ENCODE results near the gene KRTAP9-7. TPM values are rescaled to one million over a fixed set of nuclear protein-coding genes. Genes with fewer than 3 reads are reported as not detected.
"Not testable (repeated sequence)": the region's sequence is repeated elsewhere in the genome, so short reads cannot be mapped to it uniquely, and the experiment has no call there.

Gene KRTAP9-7
- total and polyA plus RNA-seq, 9 donors = not detected

DNA sequence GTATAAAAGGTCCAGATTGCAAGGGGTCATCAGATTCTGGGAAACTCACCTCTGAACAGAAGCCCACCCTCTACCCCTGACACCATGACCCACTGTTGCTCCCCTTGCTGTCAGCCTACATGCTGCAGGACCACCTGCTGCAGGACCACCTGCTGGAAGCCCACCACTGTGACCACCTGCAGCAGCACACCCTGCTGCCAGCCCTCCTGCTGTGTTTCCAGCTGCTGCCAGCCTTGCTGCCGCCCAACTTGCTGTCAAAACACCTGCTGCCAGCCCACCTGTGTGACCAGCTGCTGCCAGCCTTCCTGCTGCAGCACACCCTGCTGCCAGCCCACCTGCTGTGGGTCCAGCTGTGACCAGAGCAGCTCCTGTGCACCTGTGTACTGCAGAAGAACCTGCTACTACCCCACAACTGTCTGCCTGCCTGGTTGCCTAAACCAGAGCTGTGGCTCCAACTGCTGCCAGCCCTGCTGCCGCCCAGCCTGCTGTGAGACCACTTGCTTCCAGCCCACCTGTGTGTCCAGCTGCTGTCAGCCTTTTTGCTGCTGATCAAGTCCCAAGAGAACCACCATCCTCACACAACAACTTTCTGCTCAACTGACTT lies 25.8 kb upstream of the KRTAP9-7 start, which contains the start of gene KRTAP9-4:
KRTAP9-4 (plus strand) TSS at position 51 of the 604 bp plus-strand sequence; CDS start at position 85, 34 bp downstream.
- DNase-seq; H3K4me1 ChIP-seq (ENCODE audit: control insufficient read depth, insufficient read depth, low read length); H3K9me3 ChIP-seq (replicated peaks; ENCODE audit: control insufficient read depth, low read depth, low read length); H3K4me3 ChIP-seq (ENCODE audit: low read length); H3K27me3 ChIP-seq (ENCODE audit: control insufficient read depth, insufficient read depth, low read length); H3K27ac ChIP-seq (ENCODE audit: low read length); H3K36me3 ChIP-seq (ENCODE audit: control insufficient read depth, insufficient read depth, low read length): not testable (repeated sequence)
- 71% methylated on average over 1 of the region's 2 CpGs for WGBS (ENCODE audit: insufficient coverage)

DNA sequence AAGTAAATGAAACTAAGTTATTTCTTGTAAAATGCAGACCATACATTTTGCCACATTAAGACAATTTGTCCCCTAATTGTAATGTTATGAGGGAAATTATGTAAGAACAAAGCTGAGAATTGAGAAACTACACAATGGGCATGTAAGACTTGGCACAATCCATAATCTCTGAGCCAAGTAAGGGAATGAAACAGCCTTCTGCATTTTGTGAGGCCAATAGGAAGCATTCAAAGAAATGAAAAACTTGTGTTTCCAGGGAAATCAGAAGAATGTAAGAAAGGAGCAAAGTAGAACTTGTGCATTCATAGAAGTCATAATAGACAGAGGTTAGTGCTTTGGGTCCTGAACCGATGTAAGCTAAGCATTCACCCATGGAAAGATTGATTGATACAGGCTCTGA lies 24.2 kb upstream of the KRTAP9-7 start:
- Histone ChIP-seq H3K27me3 (ENCODE audit: control insufficient read depth, insufficient read depth, low read length) (peaks cover 5% of the 10 kb centered on the region), H3K27ac (ENCODE audit: low read length) (no peak overlapping the region), H3K36me3 (ENCODE audit: control insufficient read depth, insufficient read depth, low read length) (no peaks in the 10 kb centered on the region), H3K9me3 (replicated peaks; ENCODE audit: control insufficient read depth, low read depth, low read length) (no peaks in the 10 kb centered on the region), H3K4me1 (ENCODE audit: control insufficient read depth, insufficient read depth, low read length) (no peaks in the 10 kb centered on the region), H3K4me3 (ENCODE audit: low read length) (no peak overlapping the region)
- DNase-seq = no peak
- 100% methylated on average over 1 of the region's 1 CpG for WGBS (ENCODE audit: insufficient coverage)

DNA sequence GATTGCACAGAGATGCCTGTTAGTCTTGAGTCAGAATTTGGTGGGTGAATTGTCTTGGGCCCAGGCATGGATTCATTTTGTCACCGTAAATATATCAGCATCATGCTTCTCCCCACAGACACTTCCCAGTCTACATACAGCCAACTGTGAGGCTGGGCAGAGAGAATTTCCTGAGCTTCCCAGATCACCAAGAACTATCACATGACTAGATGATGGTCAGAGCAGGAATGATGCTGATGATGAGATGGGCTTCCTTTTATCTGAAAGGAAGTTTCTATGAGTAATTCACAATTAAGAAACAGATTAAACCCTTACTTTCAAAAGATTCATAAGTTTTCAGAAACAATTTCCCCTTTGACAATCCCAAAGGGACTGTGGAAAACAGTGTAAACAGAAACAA lies 20.6 kb upstream of the KRTAP9-7 start:
- H3K27ac ChIP-seq (ENCODE audit: low read length) = no peak overlapping the region
- DNase-seq = no peak
- no peak overlapping the region for H3K4me3 ChIP-seq (ENCODE audit: low read length)
- no peaks in the 10 kb centered on the region for H3K36me3 ChIP-seq (ENCODE audit: control insufficient read depth, insufficient read depth, low read length)
- H3K27me3 ChIP-seq (ENCODE audit: control insufficient read depth, insufficient read depth, low read length) = peaks cover 5% of the 10 kb centered on the region
- WGBS (ENCODE audit: insufficient coverage) = no CpG with 5 or more reads among the region's 1 CpG
- no peaks in the 10 kb centered on the region for H3K4me1 ChIP-seq (ENCODE audit: control insufficient read depth, insufficient read depth, low read length)
- H3K9me3 ChIP-seq (replicated peaks; ENCODE audit: control insufficient read depth, low read depth, low read length) = no peaks in the 10 kb centered on the region

DNA sequence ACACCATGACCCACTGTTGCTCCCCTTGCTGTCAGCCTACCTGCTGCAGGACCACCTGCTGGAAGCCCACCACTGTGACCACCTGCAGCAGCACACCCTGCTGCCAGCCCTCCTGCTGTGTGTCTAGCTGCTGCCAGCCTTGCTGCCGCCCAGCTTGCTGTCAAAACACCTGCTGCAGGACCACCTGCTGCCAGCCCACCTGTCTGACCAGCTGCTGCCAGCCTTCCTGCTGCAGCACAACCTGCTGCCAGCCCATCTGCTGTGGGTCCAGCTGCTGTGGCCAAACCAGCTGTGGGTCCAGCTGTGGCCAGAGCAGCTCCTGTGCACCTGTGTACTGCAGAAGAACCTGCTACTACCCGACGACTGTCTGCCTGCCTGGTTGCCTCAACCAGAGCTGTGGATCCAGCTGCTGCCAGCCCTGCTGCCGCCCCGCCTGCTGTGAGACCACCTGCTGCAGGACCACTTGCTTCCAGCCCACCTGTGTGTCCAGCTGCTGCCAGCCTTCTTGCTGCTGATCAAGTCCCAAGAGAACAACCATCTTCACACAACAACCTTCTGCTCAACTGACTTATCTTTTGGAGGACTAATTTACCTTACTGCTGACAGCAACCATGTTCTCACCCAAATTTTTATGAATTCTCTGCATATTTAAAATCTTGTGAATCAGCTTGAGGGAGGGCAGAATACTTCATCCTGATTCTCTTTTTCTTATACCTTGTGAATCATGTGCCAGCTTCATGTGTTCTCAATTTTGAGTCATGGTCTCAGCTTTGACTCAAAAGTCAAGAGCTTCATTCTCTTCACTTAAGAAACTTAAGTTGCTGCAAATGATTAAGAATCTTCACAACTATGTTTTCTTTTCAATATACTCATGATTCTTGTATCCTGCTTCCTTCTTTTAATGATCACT lies 19.9 kb upstream of the KRTAP9-7 start, which contains the start of gene KRTAP9-9:
KRTAP9-9 (plus strand) TSS at position 4 of the 910 bp plus-strand sequence.
- DNase-seq; H3K27ac ChIP-seq (ENCODE audit: low read length); H3K4me1 ChIP-seq (ENCODE audit: control insufficient read depth, insufficient read depth, low read length); H3K9me3 ChIP-seq (replicated peaks; ENCODE audit: control insufficient read depth, low read depth, low read length); H3K4me3 ChIP-seq (ENCODE audit: low read length); H3K36me3 ChIP-seq (ENCODE audit: control insufficient read depth, insufficient read depth, low read length); H3K27me3 ChIP-seq (ENCODE audit: control insufficient read depth, insufficient read depth, low read length): not testable (repeated sequence)
- WGBS (ENCODE audit: insufficient coverage) = 68% methylated on average over 5 of the region's 5 CpGs

DNA sequence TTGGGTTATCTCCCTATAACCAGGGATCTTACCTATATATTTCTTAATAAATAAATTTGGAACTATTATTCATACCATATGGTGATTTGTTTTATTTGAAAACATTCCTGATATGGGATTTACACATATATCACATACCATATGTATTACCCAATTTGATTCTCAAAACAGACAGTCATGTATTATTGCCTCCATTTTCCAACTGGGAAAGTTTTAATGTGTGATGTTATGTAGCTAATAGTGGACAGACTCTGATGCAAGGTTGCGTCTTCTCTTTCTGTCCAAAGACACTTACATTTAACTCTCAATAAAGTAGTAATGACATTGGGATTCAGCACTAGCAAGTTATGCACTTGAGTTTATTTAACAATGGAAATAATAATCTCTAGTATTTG lies 19.2 kb upstream of the KRTAP9-7 start:
- no CpG with 5 or more reads among the region's 1 CpG for WGBS (ENCODE audit: insufficient coverage)
- H3K27ac ChIP-seq (ENCODE audit: low read length) = no peak overlapping the region
- no peak overlapping the region for H3K4me3 ChIP-seq (ENCODE audit: low read length)
- no peaks in the 10 kb centered on the region for H3K4me1 ChIP-seq (ENCODE audit: control insufficient read depth, insufficient read depth, low read length)
- no peaks in the 10 kb centered on the region for H3K36me3 ChIP-seq (ENCODE audit: control insufficient read depth, insufficient read depth, low read length)
- H3K9me3 ChIP-seq (replicated peaks; ENCODE audit: control insufficient read depth, low read depth, low read length) = no peaks in the 10 kb centered on the region
- no peak for DNase-seq
- H3K27me3 ChIP-seq (ENCODE audit: control insufficient read depth, insufficient read depth, low read length) = peaks cover 5% of the 10 kb centered on the region

DNA sequence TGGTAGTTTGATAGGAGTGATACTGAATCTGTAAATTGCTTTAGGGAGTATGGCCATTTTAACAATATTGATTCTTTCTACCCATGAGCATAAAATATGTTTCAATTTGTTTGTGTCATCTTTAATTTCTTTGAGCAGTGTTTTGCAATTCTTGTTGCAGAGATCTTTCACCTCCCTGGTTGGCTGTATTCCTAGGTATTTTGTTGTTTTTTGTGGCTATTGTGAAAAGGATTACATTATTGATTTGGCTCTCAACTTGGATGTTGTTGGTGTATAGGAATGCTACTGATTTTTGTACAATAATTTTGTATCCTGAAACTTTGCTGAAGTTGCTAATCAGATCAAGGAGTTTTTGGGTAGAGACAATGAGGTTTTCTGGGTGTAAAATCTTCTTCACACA lies 17.1 kb upstream of the KRTAP9-7 start:
- Histone ChIP-seq H3K4me1 (ENCODE audit: control insufficient read depth, insufficient read depth, low read length) (no peaks in the 10 kb centered on the region), H3K27me3 (ENCODE audit: control insufficient read depth, insufficient read depth, low read length) (peaks cover 5% of the 10 kb centered on the region), H3K9me3 (replicated peaks; ENCODE audit: control insufficient read depth, low read depth, low read length) (no peaks in the 10 kb centered on the region), H3K27ac (ENCODE audit: low read length) (no peak overlapping the region), H3K36me3 (ENCODE audit: control insufficient read depth, insufficient read depth, low read length) (no peaks in the 10 kb centered on the region), H3K4me3 (ENCODE audit: low read length) (no peak overlapping the region)
- DNase-seq = no peak

DNA sequence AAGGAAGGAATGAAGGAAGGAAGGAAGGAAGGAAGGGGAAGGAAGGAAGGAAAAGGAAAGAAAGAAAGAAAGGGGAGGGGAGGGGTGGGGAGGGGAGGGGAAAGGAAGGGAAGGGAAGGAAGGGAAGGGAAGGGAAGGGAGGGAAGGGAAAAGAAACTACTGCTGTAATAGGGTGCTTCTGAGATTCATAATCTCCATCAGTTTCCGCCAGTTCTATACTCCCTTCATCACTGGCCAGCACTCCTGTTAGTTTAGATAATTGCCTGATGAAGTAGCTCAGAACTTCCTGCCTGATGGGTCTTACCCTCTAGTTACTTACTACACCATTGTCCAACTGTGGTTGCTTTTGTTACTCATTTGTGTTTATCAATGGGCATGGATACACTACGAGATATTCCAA lies 12.3 kb upstream of the KRTAP9-7 start:
- no peak overlapping the region for H3K27ac ChIP-seq (ENCODE audit: low read length)
- WGBS (ENCODE audit: insufficient coverage) = 100% methylated on average over 1 of the region's 2 CpGs
- H3K36me3 ChIP-seq (ENCODE audit: control insufficient read depth, insufficient read depth, low read length) = no peaks in the 10 kb centered on the region
- DNase-seq = no peak
- H3K27me3 ChIP-seq (ENCODE audit: control insufficient read depth, insufficient read depth, low read length) = no peaks in the 10 kb centered on the region
- H3K4me3 ChIP-seq (ENCODE audit: low read length) = no peak overlapping the region
- H3K9me3 ChIP-seq (replicated peaks; ENCODE audit: control insufficient read depth, low read depth, low read length) = no peaks in the 10 kb centered on the region
- no peaks in the 10 kb centered on the region for H3K4me1 ChIP-seq (ENCODE audit: control insufficient read depth, insufficient read depth, low read length)

DNA sequence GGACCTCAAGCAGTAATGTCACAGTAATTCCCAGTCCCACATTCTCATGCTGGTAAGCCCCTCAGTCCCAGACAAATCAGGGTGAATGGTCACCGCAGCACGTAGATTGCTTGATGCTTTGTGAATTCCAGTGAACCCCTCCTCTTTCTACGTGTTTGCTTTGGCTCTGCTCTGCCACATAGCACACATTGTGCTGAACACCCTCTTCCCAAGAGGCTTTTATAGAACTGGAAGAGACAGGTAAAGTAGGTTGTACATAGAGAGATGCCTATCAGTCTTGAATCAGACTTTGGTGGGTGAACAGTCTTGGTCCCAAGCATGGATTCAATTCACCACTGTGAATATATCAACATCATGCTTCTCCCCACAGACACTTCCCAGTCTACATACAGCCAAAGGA lies 10.9 kb upstream of the KRTAP9-7 start:
- DNase-seq = no peak
- Histone ChIP-seq H3K4me3 (ENCODE audit: low read length) (no peak overlapping the region), H3K27ac (ENCODE audit: low read length) (no peak overlapping the region), H3K9me3 (replicated peaks; ENCODE audit: control insufficient read depth, low read depth, low read length) (no peaks in the 10 kb centered on the region), H3K36me3 (ENCODE audit: control insufficient read depth, insufficient read depth, low read length) (no peaks in the 10 kb centered on the region), H3K4me1 (ENCODE audit: control insufficient read depth, insufficient read depth, low read length) (no peaks in the 10 kb centered on the region), H3K27me3 (ENCODE audit: control insufficient read depth, insufficient read depth, low read length) (no peaks in the 10 kb centered on the region)
- 67% methylated on average over 2 of the region's 3 CpGs for WGBS (ENCODE audit: insufficient coverage)

DNA sequence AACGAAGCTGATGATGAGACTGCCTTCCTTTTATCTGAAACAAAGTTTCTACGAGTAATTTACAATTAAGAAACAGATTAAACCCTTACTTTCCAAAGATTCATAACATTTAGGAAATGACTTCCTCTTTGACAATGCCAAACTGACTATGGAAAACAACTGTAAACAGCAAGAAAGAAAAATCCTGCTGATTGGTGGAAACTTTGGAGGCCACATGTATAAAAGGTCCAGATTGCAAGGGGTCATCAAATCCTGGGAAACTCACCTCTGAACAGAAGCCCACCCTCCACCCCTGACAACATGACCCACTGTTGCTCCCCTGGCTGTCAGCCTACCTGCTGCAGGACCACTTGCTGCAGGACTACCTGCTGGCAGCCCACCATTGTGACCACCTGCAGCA lies 10.4 kb upstream of the KRTAP9-7 start, which contains the start of gene KRTAP9-6:
KRTAP9-6 (plus strand) TSS at position 301 of the 400 bp plus-strand sequence; CDS start at position 301, 0 bp downstream.
- H3K27me3 ChIP-seq (ENCODE audit: control insufficient read depth, insufficient read depth, low read length) = no peaks in the 10 kb centered on the region
- no peak within 1 kb of the TSS for H3K27ac ChIP-seq (ENCODE audit: low read length)
- H3K36me3 ChIP-seq (ENCODE audit: control insufficient read depth, insufficient read depth, low read length) = no peaks in the 10 kb centered on the region
- no peak for DNase-seq
- H3K4me1 ChIP-seq (ENCODE audit: control insufficient read depth, insufficient read depth, low read length) = no peaks in the 10 kb centered on the region
- no peak within 1 kb of the TSS for H3K4me3 ChIP-seq (ENCODE audit: low read length)
- no peaks in the 10 kb centered on the region for H3K9me3 ChIP-seq (replicated peaks; ENCODE audit: control insufficient read depth, low read depth, low read length)
- 80% methylated on average over 1 of the region's 2 CpGs for WGBS (ENCODE audit: insufficient coverage)

DNA sequence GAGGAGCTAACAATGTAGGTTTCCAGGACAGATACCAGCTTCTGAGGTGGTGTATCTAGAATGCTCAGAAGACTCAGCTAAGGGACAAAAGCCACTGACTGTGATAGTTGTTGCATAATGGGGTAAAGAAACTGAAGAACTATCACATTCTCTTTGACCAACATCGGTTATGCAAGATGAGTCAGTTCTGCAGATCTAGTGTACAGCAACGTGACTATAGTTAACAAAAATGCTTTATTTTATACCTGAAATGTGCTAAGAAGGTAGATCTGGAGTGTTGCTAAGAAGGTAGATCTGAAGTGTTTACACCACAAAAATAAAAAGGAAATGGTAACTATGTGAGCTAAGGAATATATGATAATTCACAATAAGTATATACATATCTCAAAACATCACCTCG lies 7.8 kb upstream of the KRTAP9-7 start:
- Histone ChIP-seq H3K4me3 (ENCODE audit: low read length) (no peak overlapping the region), H3K9me3 (replicated peaks; ENCODE audit: control insufficient read depth, low read depth, low read length) (no peaks in the 10 kb centered on the region), H3K27me3 (ENCODE audit: control insufficient read depth, insufficient read depth, low read length) (no peaks in the 10 kb centered on the region), H3K36me3 (ENCODE audit: control insufficient read depth, insufficient read depth, low read length) (no peaks in the 10 kb centered on the region), H3K4me1 (ENCODE audit: control insufficient read depth, insufficient read depth, low read length) (no peaks in the 10 kb centered on the region), H3K27ac (ENCODE audit: low read length) (no peak overlapping the region)
- no CpG with 5 or more reads among the region's 3 CpGs for WGBS (ENCODE audit: insufficient coverage)
- DNase-seq = no peak

All from muscle of leg (tissue), 11 donors.